Measurements from ENCODE around the gene ATP2A3. TPM values are rescaled to one million over a fixed set of nuclear protein-coding genes. Genes with fewer than 3 reads are reported as not detected.

The ATP2A3 gene
- total RNA-seq, 1 donor from 2014 or later: 2.4 TPM

GRCh38 chr17:3921502-3922319 is 42.5 kb downstream of the ATP2A3 start:
- no peak for DNase-seq (ENCODE audit: low read depth)
- no peak for TF ChIP-seq CTCF (conservative IDR thresholded peaks at IDR 0.05; ENCODE audit: low read depth, low read length)
- no peak overlapping the region for H3K4me3 ChIP-seq (ENCODE audit: low read depth, low read length)

GRCh38 chr17:3921006-3921405 is 43.2 kb downstream of the ATP2A3 start:
- no peak overlapping the region for H3K4me3 ChIP-seq (ENCODE audit: low read depth, low read length)
- no peak for DNase-seq (ENCODE audit: low read depth)
- TF ChIP-seq CTCF (conservative IDR thresholded peaks at IDR 0.05; ENCODE audit: low read depth, low read length): no peak

DNA sequence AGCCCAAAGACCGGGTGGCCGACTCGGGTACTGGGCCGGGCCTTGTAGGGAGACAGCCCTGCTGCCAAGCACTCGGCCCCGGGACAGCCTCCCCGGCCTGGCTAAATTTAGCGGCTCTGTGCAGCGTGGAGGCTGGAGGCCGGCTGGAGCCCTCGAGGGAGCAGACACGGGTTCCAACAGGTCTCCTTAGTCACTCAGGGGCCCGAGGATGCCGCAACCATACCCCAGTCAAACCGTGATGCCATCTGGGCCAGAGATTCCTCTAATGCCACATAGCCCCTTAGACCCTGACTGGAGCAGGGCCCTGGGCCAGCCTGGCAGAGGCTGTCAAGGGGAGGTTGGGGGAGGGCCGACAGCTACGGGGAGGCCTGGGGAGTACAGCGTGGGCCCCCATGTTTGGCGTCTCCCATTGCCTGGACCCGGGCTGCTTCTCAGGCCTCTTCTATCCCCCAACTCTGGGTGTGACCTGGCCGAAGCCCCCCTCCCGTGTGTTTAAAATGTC is 45.1 kb downstream of the ATP2A3 start:
- no peak for TF ChIP-seq CTCF (conservative IDR thresholded peaks at IDR 0.05; ENCODE audit: low read depth, low read length)
- no peak for DNase-seq (ENCODE audit: low read depth)

GRCh38 chr17:3918372-3919122 is 45.7 kb downstream of the ATP2A3 start:
- DNase-seq (ENCODE audit: low read depth): no peak
- no peak for TF ChIP-seq CTCF (conservative IDR thresholded peaks at IDR 0.05; ENCODE audit: low read depth, low read length)
- no peak overlapping the region for H3K4me3 ChIP-seq (ENCODE audit: low read depth, low read length)

More for the DNA sequence above, 45.1 kb downstream of the ATP2A3 start:
- H3K4me3 ChIP-seq (ENCODE audit: low read depth, low read length): no peak overlapping the region

GRCh38 chr17:3917391-3917931 is 46.8 kb downstream of the ATP2A3 start:
- no peak overlapping the region for H3K4me3 ChIP-seq (ENCODE audit: low read depth, low read length)
- DNase-seq (ENCODE audit: low read depth): no peak
- no peak for TF ChIP-seq CTCF (conservative IDR thresholded peaks at IDR 0.05; ENCODE audit: low read depth, low read length)

DNA sequence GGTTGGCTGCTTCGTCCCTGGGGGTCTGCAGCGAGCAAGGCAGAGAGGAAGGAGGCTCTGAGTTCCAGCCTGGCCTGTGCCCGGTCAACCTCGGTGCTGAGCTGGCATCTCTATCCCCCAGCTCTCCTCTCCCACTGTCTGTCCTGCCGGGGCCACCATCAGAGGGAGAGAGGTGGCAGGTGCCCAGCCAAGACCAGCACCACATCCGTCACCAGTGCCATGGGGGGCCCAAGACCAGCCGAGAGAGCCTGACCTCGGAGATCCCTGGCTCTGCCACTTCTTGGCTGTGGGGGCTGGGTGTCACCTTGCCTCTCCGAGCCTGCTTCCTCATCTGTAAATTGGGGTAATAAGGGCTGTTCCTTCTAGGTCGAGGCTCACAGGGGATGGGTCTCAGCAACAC is 47.4 kb downstream of the ATP2A3 start:
- no peak for DNase-seq (ENCODE audit: low read depth)
- H3K4me3 ChIP-seq (ENCODE audit: low read depth, low read length): no peak overlapping the region
- no peak for TF ChIP-seq CTCF (conservative IDR thresholded peaks at IDR 0.05; ENCODE audit: low read depth, low read length)
